ENCODE data around the gene SPNS3. TPM values are rescaled to one million over a fixed set of nuclear protein-coding genes. Genes with fewer than 3 reads are reported as not detected.

Gene SPNS3
- total RNA-seq, 4 donors from 2014 or later, result not detected

- in situ Hi-C loops (cut with MboI; ENCODE audit: low sequenced_read_pairs in 4 of 4), result no loop called here
- Histone ChIP-seq H3K27me3 (no peaks in the 10 kb centered on the region), H3K4me3 (no peak overlapping the region), H3K9me3 (no peaks in the 10 kb centered on the region), H3K4me1 (no peaks in the 10 kb centered on the region), H3K27ac (no peak overlapping the region), H3K36me3 (no peaks in the 10 kb centered on the region)
- no peak for DNase-seq
- no peak for ATAC-seq
- intact Hi-C loops (cut with DNase I; ENCODE audit: low total_unique reads), result no loop called here
- TF ChIP-seq CTCF (IDR thresholded peaks at IDR 0.05 in 4 of 5, conservative IDR thresholded peaks at IDR 0.05 in 1 of 5) (no peak), POLR2A (IDR thresholded peaks at IDR 0.05) (no peak)
These were observed 39.3 kb upstream of the SPNS3 start for GRCh38 chr17:4394208-4395110.

- in situ Hi-C loops (cut with MboI; ENCODE audit: low sequenced_read_pairs in 4 of 4) (no loop called here), intact Hi-C loops (cut with DNase I; ENCODE audit: low total_unique reads) (no loop called here)
- H3K4me1 ChIP-seq, result no peaks in the 10 kb centered on the region
These were observed 38.6 kb upstream of the SPNS3 start for GRCh38 chr17:4395111-4395478.

GRCh38 chr17:4397840-4398239, 35.9 kb upstream of the SPNS3 start:
- ATAC-seq (no peak), DNase-seq (no peak)
- H3K27ac ChIP-seq, result no peak overlapping the region
- in situ Hi-C loops (cut with MboI; ENCODE audit: low sequenced_read_pairs in 4 of 4), result no loop called here
- H3K4me1 ChIP-seq, result no peaks in the 10 kb centered on the region
- H3K4me3 ChIP-seq, result no peak overlapping the region
- H3K27me3 ChIP-seq, result no peaks in the 10 kb centered on the region
- intact Hi-C loops (cut with DNase I; ENCODE audit: low total_unique reads), result no loop called here
- H3K36me3 ChIP-seq, result no peaks in the 10 kb centered on the region
- TF ChIP-seq CTCF (IDR thresholded peaks at IDR 0.05 in 4 of 5, conservative IDR thresholded peaks at IDR 0.05 in 1 of 5), result no peak
- no peak for TF ChIP-seq POLR2A (IDR thresholded peaks at IDR 0.05)
- H3K9me3 ChIP-seq, result no peaks in the 10 kb centered on the region

More at GRCh38 chr17:4395111-4395478, 38.6 kb upstream of the SPNS3 start:
- no peak for DNase-seq
- Histone ChIP-seq H3K9me3 (no peaks in the 10 kb centered on the region), H3K27me3 (no peaks in the 10 kb centered on the region), H3K27ac (no peak overlapping the region), H3K4me3 (no peak overlapping the region), H3K36me3 (no peaks in the 10 kb centered on the region)
- no peak for ATAC-seq
- TF ChIP-seq CTCF (IDR thresholded peaks at IDR 0.05 in 4 of 5, conservative IDR thresholded peaks at IDR 0.05 in 1 of 5) (no peak), POLR2A (IDR thresholded peaks at IDR 0.05) (no peak)

GRCh38 chr17:4405038-4405669, 28.6 kb upstream of the SPNS3 start:
- TF ChIP-seq CTCF (IDR thresholded peaks at IDR 0.05 in 4 of 5, conservative IDR thresholded peaks at IDR 0.05 in 1 of 5) (no peak), POLR2A (IDR thresholded peaks at IDR 0.05) (no peak)
- no peak overlapping the region for H3K4me3 ChIP-seq
- no peaks in the 10 kb centered on the region for H3K36me3 ChIP-seq
- H3K27me3 ChIP-seq, result no peaks in the 10 kb centered on the region
- in situ Hi-C loops (cut with MboI; ENCODE audit: low sequenced_read_pairs in 4 of 4), result no loop called here
- no peaks in the 10 kb centered on the region for H3K9me3 ChIP-seq
- DNase-seq (no peak), ATAC-seq (no peak)
- intact Hi-C loops (cut with DNase I; ENCODE audit: low total_unique reads), result no loop called here
- no peaks in the 10 kb centered on the region for H3K4me1 ChIP-seq
- no peak overlapping the region for H3K27ac ChIP-seq

Measured in gastrocnemius medialis (tissue), 4 donors.